ENCODE measurements around the gene SMKR1.
"Not testable (repeated sequence)": the region's sequence is repeated elsewhere in the genome, so short reads cannot be mapped to it uniquely, and the experiment has no call there.

SMKR1 gene

DNA sequence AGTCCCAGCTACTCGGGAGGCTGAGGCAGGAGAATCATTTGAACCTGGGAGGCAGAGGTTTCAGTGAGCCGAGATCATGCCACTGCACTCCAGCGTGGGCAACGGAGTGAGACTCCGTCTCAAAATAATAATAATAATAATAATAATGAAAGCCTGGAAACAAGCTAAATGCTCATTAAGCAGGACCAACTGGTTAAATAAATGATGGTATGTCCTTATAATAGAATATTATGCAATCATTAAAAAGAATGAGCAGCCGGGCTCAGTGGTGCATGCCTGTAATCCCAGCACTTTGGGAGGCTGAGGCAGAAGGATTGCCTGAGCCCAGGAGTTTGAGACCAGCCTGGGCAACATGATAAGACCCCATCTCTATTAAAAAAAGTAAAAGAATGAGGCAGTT, 21.0 kb upstream of the SMKR1 start:
- not testable (repeated sequence) for DNase-seq (ENCODE audit: low read depth in 2 of 3, low spot score in 2 of 3)

DNA sequence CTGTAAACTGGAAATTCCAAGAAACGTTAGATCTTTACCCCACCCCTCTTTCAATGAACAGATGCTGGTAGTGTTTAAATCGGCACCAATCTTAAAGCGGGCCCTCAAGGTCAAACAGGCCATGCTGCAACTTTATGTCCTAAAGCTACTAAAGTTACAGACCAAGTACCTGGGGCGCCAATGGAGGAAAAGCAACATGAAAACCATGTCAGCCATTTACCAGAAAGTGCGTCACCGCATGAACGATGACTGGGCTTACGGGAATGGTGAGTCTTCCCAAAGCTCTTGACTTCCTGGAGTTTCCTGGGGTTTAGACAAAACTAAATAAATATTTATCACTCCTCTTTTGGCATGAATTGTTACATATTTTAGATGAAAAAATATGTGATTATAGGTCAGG, 19.6 kb upstream of the SMKR1 start:
- DNase-seq (ENCODE audit: low read depth in 2 of 3, low spot score in 2 of 3) = no peak

DNA sequence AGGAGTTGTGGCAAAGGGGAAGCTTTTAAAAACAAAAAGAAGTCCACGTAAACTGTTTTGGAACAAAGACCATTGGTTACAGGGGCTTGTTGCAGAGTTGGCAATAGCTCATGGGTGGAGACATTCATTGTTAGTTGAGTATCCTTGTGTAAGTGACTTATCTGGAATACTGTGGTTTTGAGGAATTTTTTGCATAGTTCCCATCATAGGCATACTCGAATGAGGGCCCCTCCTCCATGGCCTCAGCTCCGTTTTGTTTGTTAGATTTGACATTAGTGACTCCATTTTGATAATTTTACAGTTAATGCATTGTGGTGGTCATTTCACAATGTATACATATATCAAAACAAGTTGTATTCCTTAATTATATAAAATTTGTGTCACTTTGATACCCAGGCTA, 12.8 kb upstream of the SMKR1 start:
- no peak for DNase-seq (ENCODE audit: low read depth in 2 of 3, low spot score in 2 of 3)

DNA sequence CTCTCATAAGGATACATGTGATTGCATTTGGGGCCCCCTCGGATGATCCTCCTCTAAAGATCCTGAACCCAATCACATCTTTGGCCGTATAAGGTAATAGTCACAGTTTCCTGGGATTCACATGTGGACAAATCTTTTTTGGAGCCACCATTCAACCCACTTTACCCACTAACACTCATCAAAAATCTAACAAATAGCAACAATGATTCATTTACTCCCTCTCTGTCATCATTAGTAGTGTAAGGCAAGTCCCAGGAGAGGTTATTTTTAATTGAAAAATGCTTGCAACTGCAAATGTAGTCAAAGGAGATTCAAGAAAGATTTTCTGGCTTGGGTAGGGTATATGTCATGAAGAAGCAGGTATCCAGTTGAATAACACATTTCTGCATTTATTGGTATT, 9.9 kb upstream of the SMKR1 start:
- DNase-seq (ENCODE audit: low read depth in 2 of 3, low spot score in 2 of 3) = no peak

DNA sequence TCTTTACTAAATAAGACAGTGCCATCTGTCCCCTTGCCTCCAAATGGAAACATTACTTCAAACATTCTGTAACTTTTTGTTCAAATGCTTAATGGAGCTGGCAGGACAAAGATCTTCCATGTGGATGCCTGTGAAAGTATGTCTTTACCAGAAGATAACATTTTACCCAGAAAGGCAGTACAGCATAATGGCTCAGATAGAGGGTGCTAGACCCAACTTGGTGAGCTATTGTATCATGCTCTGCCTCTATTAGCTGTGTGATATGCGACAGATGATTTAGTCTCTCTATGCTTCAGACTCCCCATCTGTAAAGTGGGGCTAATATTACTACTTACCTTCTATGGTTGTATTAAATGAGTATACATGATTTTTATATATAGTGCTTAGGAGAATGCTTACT, 8.8 kb upstream of the SMKR1 start:
- no peak for DNase-seq (ENCODE audit: low read depth in 2 of 3, low spot score in 2 of 3)

DNA sequence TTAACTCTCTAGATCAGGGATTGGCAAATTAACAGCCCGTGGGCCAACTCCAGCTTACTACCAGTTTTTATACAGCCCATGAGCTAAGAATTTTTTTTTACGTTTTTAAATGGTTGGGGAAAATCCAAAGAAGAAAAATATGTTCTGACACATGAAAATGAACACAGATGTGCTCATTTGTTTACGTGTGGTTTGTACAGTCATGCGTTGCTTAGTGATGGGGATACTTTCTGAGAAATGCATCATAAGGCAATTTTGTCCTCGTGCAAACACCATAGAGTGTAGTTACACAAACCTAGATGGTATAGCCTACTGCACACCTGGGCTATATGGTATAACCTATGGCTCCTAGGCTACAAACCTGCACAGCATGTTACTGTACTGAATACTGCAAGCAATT, 8.3 kb upstream of the SMKR1 start:
- no peak for DNase-seq (ENCODE audit: low read depth in 2 of 3, low spot score in 2 of 3)

DNA sequence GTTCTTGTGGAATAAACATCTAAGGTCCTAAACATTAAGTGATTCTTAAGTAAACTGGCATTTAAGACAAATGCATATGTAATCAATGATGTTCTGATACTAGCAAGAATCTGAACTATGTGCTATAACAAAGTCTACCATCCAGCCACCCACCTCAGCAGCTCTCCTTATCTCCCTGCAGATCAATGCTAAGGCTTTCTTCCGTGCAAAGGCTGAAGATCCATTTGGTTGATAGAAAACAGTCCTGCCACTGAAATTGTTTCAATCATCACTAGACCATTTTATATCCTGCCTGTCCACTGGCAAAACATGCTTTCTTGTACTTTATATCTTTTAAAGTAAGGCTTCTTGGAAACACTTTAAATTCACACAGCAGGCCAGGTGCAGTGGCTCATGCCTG, 6.3 kb upstream of the SMKR1 start:
- no peak for DNase-seq (ENCODE audit: low read depth in 2 of 3, low spot score in 2 of 3)

DNA sequence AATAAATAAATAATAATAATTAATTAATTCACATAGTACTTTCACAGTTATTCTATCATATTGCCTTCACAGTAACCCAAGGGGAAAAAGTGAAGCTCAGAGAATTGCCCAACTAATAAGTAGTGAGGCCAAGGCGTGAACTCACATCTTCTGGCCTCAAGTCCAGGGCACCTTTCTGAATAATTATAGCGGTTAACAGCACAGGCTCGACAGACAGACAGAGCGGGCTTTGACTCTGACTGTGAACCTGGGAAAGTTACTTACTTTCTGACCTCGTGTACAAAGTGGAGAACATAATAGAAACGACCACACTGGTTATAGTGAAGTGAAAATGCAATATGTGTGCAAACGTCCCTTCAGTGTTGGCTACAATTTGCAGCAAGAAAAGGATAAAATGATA, 5.7 kb upstream of the SMKR1 start:
- no peak for DNase-seq (ENCODE audit: low read depth in 2 of 3, low spot score in 2 of 3)

DNA sequence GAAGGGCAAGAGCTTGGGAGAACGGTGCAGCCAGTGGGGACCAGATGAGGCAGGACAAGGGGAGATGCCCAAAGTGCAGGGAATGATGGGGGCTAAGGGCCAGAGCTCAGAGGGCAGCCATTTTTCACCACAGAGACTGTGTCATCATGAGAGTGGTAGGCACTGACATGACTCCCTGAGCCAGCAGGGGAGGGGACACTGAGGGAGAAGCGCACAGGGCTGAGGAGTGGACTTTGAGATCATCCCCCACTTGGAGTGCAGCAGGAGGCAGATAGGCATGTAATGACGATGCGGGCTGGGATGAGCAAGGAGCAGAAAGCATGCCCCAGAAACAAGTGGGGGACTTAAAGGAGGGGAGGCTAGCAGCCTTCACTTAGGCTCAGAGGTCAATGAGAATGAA, 5.2 kb upstream of the SMKR1 start:
- no peak for DNase-seq (ENCODE audit: low read depth in 2 of 3, low spot score in 2 of 3)

DNA sequence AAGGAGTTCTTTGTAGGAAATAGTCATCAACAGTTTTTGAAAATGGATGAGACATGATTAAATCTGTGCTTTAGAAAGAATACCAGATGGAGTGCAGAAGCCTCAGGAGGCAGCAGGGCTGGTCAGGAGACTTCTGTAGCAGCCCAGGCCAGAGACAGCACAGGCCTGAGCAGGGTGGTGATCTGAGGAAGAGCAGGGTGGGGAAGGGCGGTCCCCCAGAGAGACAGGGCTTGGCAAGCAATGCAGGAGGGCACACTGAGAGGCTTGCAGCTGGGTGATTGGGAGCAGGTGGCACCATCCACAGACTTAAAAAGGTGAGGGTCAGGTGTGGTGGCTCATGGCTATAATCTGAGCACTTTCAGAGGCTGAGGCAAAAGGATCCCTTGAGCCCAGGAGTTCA, 4.3 kb upstream of the SMKR1 start:
- no peak for DNase-seq (ENCODE audit: low read depth in 2 of 3, low spot score in 2 of 3)

DNA sequence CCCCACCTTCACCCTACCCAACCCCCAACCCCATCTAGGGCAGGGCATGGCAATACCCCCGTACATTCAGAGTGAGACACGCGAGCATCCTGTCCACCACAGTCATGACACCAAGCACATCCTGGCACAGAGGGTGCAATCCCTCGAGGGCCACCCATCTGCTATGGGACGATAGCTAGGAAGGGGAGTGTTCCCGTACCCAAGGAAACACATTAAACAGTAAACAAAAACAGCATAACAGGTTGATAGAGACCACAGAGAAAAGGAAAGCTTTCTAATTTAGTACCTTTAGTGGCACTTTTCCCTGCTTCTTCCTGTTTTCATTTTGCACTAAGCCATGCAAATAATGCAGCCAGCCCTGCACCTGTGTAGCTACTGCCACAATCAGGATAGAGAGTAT, 2.3 kb upstream of the SMKR1 start:
- DNase-seq (ENCODE audit: low read depth in 2 of 3, low spot score in 2 of 3) = no peak

DNA sequence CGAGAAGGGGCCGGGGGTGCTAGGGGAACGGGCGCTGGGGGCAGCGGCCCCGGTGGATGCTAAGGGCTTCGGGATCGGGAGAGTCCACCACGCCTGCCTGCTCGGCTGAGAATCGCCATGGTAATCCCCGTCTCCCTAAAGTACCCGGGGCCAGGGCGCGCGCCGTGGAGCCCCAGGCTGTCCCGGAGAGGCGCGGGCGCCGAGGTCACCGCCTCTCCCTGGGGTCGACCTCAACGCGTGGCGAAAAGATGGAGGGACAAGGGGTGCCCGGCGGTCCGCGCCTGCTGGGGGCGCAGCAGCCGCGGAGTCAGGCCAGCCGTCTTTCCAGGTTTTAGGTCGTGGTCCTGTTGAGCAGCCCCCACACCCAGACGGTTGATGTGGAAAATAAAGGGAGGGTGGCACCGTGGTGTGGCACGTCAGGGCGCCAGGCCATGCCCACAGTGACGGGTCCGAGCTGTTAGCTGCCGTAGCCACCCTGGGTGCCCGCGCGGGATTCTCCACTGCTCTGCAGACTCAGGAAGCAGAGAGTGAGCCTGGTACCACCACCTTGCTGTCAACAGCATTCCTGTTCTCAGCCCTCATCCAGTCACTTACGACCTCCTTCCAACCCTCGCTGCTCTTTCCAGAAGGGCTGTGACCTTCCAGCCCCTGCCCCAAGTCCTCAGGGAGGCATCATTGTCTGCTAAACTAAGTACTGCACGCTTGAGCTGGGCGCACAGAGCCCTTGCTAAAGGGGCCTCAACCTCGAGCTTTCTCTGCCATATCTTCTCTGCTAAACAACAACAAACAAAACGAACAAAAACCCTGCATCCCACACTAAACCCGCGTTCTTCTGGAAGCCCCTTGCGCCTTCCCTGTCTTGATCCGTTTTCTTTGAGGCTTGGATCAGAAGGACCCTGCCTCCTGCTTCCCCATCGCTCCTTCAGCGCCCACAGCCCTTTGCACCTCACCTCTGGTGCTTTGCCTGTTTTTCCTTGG, 666 bp downstream of the SMKR1 start:
- no peak for DNase-seq (ENCODE audit: low read depth in 2 of 3, low spot score in 2 of 3)

DNA sequence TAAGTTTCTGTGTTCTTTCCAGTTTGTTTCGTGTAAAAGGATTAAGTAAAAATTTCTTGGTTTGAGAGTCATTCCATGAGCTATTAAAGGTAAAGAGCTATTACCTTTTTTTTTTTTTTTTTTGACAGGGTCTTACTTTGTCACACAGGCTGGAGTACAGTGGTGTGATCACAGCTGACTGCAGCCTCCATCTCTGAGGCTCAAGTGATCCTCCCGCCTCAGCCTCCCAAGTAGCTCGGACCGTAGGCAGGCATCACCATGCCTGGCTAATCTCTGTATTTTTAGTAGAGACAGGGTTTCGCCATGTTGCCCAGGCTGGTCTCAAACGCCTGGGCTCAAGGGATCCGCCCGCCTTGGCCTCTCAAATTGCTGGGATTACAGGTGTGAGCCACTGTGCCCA, 1.4 kb downstream of the SMKR1 start:
- DNase-seq (ENCODE audit: low read depth in 2 of 3, low spot score in 2 of 3) = no peak

DNA sequence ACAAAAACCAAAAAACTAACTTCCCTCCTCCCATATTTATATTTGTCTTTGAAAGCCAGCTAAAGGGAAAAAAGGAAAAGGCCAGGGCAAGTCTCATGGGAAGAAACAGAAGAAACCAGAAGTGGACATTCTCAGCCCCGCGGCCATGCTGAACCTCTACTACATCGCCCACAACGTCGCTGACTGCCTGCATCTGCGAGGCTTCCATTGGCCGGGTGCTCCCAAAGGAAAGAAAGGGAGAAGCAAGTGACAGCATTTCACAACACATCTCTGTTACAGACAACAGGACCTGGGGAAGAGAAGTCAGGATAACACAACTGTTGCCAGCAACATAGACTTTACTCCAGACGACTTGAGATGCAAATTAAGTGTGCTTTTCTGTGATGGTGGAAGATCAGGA, 9.9 kb downstream of the SMKR1 start:
- DNase-seq (ENCODE audit: low read depth in 2 of 3, low spot score in 2 of 3) = no peak

DNA sequence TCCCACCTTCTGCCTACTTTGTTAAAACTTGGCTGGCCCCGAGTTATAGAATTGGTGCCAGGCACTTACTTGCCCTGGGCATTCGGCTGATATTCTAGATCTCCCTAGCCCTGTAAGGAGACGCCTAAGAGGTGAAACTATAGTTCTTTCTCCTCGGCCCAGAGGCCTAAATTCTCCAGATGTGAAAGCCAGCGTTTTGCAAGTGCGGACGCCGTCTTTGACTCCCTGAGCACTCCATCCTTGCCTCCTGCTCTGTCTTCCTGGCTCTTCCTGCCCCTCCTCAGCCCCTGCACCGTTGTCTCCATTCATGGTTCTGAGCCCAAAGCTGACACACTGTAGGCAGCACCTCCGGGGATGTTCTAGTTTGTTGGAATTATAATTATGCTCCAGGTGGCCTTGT, 11.2 kb downstream of the SMKR1 start:
- no peak for DNase-seq (ENCODE audit: low read depth in 2 of 3, low spot score in 2 of 3)

DNA sequence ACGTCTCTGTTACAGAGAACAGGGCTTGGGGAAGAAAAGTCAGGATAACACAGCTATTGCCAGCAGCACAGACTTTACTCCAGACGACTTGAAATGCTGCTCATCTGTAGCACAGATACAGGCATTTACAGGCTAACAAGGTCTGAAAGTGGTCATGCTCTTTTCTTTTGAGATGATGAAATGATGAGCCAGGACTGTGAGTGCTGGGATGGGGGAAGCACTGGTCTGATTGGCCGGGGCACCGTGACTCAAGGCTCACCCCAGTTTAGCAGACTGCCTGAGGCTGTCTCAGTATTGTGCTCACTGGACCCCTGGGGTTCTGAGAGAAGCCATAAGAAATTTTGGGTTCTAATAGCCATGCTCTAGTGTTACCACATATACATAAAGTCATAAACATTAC, 12.4 kb downstream of the SMKR1 start:
- DNase-seq (ENCODE audit: low read depth in 2 of 3, low spot score in 2 of 3) = no peak

DNA sequence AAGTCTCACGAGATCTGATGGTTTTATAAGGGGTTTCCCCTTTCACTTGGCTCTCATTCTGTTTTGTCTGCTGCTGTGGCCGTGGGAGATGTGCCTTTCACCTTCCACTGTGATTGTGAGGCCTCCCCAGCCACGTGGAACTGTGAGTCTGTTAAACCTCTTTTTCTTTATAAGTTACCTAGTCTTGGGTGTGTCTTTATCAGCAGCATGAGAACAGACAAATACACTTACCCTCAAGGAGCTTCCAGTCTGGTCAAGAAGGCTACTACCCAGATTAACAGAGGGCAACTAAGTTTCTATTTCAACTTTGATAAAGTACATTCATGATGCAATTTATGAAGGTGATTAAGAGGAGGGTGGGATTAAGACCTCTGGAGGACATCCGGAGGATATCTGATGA, 13.1 kb downstream of the SMKR1 start:
- DNase-seq (ENCODE audit: low read depth in 2 of 3, low spot score in 2 of 3) = no peak

DNA sequence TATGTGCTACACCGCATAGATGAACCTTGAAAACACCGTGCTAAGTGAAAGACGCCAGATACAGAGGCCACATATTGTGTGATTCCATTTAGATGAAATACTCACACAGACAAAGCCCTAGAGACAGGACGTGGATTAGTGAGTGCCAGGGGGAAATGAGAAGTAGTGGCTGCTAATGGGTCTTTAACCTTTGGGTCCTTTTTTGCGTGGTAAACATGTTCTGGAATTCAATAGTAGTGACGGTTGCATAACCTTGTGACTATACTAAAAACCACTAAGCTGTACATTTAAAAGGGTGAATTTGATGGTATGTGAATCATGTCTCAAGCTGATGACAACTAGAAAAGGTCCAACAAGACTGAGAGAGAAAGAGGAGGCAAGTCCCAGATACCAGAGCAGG, 15.6 kb downstream of the SMKR1 start:
- DNase-seq (ENCODE audit: low read depth in 2 of 3, low spot score in 2 of 3) = no peak

DNA sequence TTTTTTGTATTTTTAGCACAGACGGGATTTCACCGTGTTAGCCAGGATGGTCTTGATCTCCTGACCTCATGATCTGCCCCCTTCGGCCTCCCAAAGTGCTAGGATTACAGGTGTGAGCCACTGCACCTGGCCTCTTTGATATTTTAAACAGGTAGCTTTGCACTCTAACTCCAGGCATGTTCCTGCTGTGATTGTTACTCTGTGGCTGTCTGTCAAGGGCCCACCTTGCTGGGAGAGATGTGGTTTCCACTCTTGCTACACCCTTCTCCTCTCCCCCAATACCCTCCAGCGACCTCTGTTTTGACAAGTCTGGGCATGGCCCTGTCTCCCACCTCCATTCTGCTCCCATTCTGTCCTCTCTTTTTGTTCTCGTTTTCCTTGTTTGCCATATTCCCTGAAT, 17.1 kb downstream of the SMKR1 start:
- DNase-seq (ENCODE audit: low read depth in 2 of 3, low spot score in 2 of 3) = no peak

DNA sequence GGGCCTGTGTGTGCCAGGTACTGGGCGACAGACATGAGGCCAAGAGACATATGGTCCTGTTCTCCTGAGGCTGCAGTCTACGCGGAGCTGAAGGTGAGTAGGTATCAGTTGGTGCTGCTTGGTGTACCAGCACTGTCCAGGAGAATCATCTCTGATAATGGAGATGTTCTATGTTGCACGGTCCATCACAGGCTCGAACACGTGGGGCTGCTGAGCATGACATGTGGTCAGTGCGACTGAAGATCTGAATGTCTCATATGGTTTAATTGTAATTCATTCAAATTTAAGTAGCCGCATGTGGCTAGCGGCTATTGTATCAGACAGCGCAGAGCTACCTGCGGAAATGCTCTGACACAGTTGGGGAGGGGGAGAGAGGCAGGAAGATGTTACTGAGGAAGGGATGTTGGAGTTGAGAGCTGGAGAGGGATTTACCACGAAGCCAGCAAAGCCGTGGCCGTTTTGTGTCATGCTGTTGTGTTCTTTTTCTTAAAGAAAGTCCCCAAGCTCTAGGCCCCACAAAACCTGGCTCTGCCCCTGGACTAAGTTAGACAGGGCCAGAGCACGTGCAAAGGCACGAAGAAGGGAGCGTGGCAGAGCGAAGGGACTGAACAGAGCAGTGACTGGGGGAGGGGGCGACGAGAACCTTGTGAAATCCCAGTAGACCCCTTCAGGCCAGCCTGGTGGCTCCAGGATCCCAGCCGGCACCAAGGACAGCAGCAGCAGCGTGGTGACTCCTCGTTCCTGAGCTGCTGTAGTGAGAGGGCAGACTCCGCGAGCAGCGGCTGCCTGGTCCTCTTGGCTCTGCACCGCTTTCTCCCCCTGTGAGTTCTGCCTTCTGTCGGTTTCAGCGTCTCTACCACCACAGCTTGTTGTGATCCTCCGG, 20.0 kb downstream of the SMKR1 start:
- no peak for DNase-seq (ENCODE audit: low read depth in 2 of 3, low spot score in 2 of 3)

DNA sequence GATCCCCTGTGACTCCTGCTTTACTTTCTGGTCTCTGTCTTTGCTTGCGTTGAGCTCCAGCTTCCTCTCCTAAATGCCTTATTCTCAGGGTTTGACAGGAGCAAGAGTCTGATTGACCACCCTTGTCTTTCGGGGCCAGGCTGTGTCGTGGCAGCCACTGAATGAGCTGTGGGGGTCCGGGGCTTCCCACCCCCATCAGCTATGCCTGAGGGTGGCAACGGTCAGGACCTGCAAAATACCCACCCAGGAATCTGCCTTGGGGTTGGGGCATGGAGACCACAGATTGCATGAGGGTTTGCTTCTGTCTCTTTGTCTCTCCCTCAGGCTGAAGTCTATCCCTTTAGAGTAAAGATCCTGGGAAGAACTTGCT, 20.6 kb downstream of the SMKR1 start:
- DNase-seq (ENCODE audit: low read depth in 2 of 3, low spot score in 2 of 3) = no peak

DNA sequence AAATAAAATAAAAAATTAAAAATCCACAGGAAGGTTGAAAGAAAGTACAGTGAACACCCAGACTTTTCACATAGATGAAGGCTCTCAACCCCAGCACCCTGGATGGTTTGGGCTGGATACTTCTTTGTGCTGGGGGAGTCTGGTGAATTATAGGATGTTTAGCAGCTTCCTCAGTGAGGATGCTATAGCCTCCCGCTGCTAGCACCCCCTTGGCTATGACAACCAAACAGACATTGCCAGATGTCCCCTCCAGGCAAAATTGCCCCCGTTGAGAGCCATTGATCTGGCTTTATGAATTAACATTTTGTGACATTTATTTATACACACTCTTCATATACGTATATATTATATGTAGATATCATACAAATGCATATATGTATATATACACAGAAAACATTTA, 21.6 kb downstream of the SMKR1 start:
- DNase-seq (ENCODE audit: low read depth in 2 of 3, low spot score in 2 of 3) = no peak
